ENCODE results near the gene GTPBP1.

Gene GTPBP1

DNA sequence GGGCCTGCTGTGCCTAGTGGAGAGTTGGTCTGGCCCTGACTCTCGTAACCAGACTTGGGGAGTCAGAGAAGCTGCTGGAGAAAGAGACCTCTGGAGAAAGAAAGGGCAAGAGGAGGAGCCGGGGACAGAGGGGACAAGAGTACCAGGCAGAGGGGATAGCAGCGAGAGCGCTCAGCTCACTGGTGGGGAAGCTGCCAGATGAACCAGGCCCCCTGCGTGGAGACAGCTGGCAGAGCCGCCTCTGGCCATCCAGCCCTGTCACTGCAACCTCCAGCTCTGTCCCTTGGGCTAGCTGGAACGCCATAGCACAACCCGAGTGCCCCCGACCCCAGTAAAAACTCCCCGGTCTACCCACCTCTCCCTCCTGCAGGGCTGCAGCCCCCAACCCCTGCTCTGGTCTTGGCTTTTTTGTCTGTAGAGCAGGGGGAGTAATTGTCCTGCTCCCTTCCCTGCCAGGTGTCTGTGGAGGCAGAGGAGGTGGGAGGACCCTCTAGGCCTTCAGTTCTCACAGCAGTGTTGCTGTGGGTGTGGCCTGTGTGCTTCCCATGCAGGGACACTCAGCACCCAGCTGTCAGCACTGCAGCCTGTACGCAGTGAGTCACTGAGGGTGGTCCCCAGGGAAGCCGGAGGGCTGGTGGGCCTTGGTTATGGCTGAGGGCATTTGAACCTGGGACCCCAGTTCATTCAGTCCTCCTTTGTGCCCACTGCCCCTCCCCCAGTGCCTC, 54.9 kb downstream of the GTPBP1 start:
- H3K4me1 ChIP-seq (ENCODE audit: low read length), result peaks cover 10% of the 10 kb centered on the region
- no peaks in the 10 kb centered on the region for H3F3A ChIP-seq (ENCODE audit: insufficient read depth, low read length)
- no peak for DNase-seq
- no peaks in the 10 kb centered on the region for H4K20me1 ChIP-seq (ENCODE audit: insufficient read depth, low read length)
- H3K4me3 ChIP-seq (ENCODE audit: low read length), result no peak overlapping the region
- H3K9ac ChIP-seq (ENCODE audit: low read length), result no peak overlapping the region
- TF ChIP-seq, protein P1, sequence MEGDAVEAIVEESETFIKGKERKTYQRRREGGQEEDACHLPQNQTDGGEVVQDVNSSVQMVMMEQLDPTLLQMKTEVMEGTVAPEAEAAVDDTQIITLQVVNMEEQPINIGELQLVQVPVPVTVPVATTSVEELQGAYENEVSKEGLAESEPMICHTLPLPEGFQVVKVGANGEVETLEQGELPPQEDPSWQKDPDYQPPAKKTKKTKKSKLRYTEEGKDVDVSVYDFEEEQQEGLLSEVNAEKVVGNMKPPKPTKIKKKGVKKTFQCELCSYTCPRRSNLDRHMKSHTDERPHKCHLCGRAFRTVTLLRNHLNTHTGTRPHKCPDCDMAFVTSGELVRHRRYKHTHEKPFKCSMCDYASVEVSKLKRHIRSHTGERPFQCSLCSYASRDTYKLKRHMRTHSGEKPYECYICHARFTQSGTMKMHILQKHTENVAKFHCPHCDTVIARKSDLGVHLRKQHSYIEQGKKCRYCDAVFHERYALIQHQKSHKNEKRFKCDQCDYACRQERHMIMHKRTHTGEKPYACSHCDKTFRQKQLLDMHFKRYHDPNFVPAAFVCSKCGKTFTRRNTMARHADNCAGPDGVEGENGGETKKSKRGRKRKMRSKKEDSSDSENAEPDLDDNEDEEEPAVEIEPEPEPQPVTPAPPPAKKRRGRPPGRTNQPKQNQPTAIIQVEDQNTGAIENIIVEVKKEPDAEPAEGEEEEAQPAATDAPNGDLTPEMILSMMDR (IDR thresholded peaks at IDR 0.05; ENCODE audit: low read length), result no peak
- TF ChIP-seq EZH2 (optimal IDR thresholded peaks at IDR 0.05; ENCODE audit: low read depth, low read length) (no peak), EZH2phosphoT487 (IDR thresholded peaks at IDR 0.05; ENCODE audit: low read length) (no peak)
- H2AFZ ChIP-seq (ENCODE audit: low read length), result no peak overlapping the region
- H3K27me3 ChIP-seq (replicated peaks; ENCODE audit: insufficient read depth, low read length), result no peaks in the 10 kb centered on the region
- no peaks in the 10 kb centered on the region for H3K36me3 ChIP-seq (replicated peaks; ENCODE audit: insufficient read depth, low read length)
- H3K4me2 ChIP-seq (ENCODE audit: low read depth, low read length), result no peak overlapping the region
- H3K9me3 ChIP-seq (replicated peaks; ENCODE audit: insufficient read depth, low read length), result no peaks in the 10 kb centered on the region
- no peak overlapping the region for H3K27ac ChIP-seq (ENCODE audit: low read length)
- H3K9me2 ChIP-seq (replicated peaks; ENCODE audit: insufficient read depth, low read length), result no peaks in the 10 kb centered on the region
- H3K79me2 ChIP-seq (ENCODE audit: low read length), result peaks cover 15% of the 10 kb centered on the region

DNA sequence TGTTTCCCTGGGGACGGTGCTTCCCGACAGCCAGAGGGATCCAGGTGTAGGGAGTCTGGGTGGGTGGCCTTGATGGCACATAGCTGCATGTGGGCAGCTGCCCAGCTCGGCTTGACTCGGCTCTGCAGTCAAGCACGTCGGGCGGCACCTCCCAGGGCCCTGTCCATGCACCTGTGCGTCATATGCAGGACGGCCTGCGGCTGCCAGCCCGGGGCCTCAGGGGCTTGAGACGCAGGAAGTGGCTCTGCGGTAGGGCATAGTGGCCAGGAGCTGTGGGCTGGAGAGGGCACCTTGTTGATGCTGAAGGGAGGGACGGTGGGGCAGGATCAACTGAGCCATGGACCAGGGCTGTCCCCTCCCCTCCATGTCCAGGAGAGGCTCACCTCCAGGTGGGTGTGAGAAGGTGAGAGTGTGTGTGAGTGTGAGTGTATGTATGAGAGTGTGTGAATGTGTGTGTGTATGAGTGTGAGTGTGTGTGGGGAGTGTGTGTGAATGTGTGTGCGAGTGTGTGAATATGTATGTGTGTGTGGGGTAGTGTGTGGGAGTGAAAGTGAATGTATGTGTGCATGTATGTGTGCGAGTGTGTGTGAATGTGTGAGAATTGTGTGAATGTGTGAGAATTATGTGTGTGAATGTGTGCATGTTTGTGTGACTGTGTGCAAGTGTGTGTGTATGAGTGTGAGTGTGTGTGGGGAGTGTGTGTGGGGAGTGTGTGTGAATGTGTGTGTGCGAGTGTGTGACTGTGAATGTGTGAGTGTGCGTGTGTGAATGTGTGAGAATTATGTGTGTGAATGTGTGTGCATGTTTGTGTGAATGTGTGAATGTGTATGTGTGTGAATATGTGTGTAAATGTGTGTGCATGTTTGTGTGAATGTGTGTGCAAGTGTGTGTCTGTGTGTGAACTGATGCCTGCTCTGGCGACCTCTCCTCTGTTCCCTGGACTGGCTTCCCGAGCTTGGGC, 55.7 kb downstream of the GTPBP1 start:
- Histone ChIP-seq H3K4me1 (ENCODE audit: low read length) (peaks cover 10% of the 10 kb centered on the region), H3K9ac (ENCODE audit: low read length) (no peak overlapping the region), H3K79me2 (ENCODE audit: low read length) (peaks cover 10% of the 10 kb centered on the region), H3K9me2 (replicated peaks; ENCODE audit: insufficient read depth, low read length) (no peaks in the 10 kb centered on the region), H3K9me3 (replicated peaks; ENCODE audit: insufficient read depth, low read length) (no peaks in the 10 kb centered on the region), H3K27me3 (replicated peaks; ENCODE audit: insufficient read depth, low read length) (no peaks in the 10 kb centered on the region), H3K36me3 (replicated peaks; ENCODE audit: insufficient read depth, low read length) (no peaks in the 10 kb centered on the region), H3K27ac (ENCODE audit: low read length) (no peak overlapping the region), H2AFZ (ENCODE audit: low read length) (no peak overlapping the region), H3K4me3 (ENCODE audit: low read length) (no peak overlapping the region), H4K20me1 (ENCODE audit: insufficient read depth, low read length) (no peaks in the 10 kb centered on the region), H3K4me2 (ENCODE audit: low read depth, low read length) (no peak overlapping the region), H3F3A (ENCODE audit: insufficient read depth, low read length) (no peaks in the 10 kb centered on the region)
- no peak for DNase-seq
- TF ChIP-seq EZH2 (optimal IDR thresholded peaks at IDR 0.05; ENCODE audit: low read depth, low read length) (no peak), EZH2phosphoT487 (IDR thresholded peaks at IDR 0.05; ENCODE audit: low read length) (no peak)
- TF ChIP-seq, protein P1 (IDR thresholded peaks at IDR 0.05; ENCODE audit: low read length), result no peak

DNA sequence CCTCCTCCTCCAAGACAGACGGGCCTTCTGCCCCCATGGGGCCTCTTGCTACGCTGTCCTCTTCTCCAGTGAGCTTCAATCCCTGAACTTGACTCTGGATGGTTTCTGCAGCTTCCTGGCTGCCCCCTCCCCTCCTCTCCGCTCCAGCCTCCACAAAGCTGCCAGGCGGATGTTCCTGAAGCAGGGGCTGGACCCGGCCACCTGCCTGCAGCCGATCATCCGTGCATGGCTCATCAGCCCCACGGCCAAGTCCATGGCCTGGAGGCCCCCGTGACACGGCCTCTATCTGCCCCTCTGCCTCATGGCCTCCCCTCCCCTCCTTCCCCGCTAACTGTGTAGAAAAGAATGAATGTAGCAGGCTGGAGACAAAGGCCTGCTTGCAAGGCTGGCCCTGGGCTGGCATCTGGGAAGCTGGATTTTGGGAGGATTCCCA, 56.8 kb downstream of the GTPBP1 start:
- no peak overlapping the region for H3K27ac ChIP-seq (ENCODE audit: low read length)
- no peak for DNase-seq
- TF ChIP-seq, protein P1 (IDR thresholded peaks at IDR 0.05; ENCODE audit: low read length), result no peak
- TF ChIP-seq EZH2phosphoT487 (IDR thresholded peaks at IDR 0.05; ENCODE audit: low read length) (no peak), EZH2 (optimal IDR thresholded peaks at IDR 0.05; ENCODE audit: low read depth, low read length) (no peak)

More for the DNA sequence above, 56.8 kb downstream of the GTPBP1 start:
- no peaks in the 10 kb centered on the region for H3K9me2 ChIP-seq (replicated peaks; ENCODE audit: insufficient read depth, low read length)
- H3K4me3 ChIP-seq (ENCODE audit: low read length), result no peak overlapping the region
- no peak overlapping the region for H2AFZ ChIP-seq (ENCODE audit: low read length)
- H3K27me3 ChIP-seq (replicated peaks; ENCODE audit: insufficient read depth, low read length), result no peaks in the 10 kb centered on the region
- no peaks in the 10 kb centered on the region for H3K36me3 ChIP-seq (replicated peaks; ENCODE audit: insufficient read depth, low read length)
- H3K9me3 ChIP-seq (replicated peaks; ENCODE audit: insufficient read depth, low read length), result no peaks in the 10 kb centered on the region
- H3F3A ChIP-seq (ENCODE audit: insufficient read depth, low read length), result no peaks in the 10 kb centered on the region
- no peaks in the 10 kb centered on the region for H3K4me1 ChIP-seq (ENCODE audit: low read length)
- no peaks in the 10 kb centered on the region for H4K20me1 ChIP-seq (ENCODE audit: insufficient read depth, low read length)
- H3K79me2 ChIP-seq (ENCODE audit: low read length), result no peaks in the 10 kb centered on the region
- no peak overlapping the region for H3K4me2 ChIP-seq (ENCODE audit: low read depth, low read length)
- no peak overlapping the region for H3K9ac ChIP-seq (ENCODE audit: low read length)

Measured in MM.1S (cell line).